Upper lobe of left lung (tissue), 6 donors: ENCODE results near the gene LYSMD2. TPM values are rescaled to one million over a fixed set of nuclear protein-coding genes. Genes with fewer than 3 reads are reported as not detected.

Experiments used
- ATAC-seq, 2 donors: fragments of 200-7000 bp; cut with Tn5 transposase; one replicate each; pipeline ENCODE4 v1.9.1; 2022; ENCODE audit warnings: mild to moderate bottlenecking in 2 of 2, moderate library complexity in 2 of 2; ENCODE audit not compliant: low FRiP score in 2 of 2
- DNase-seq, 2 donors: peaks; one replicate each; pipeline ENCODE4 v3.0.0-alpha.2; 2019 to 2020
- H3K27ac ChIP-seq, 4 donors: fragments of 200-600 bp; sonication (generic); one replicate each; pipeline ENCODE4 v1.5.1; 2016 to 2019
- H3K27me3 ChIP-seq, 4 donors: fragments of 200-600 bp; sonication (generic); one replicate each; pipeline ENCODE4 v1.5.1; 2017 to 2019
- H3K36me3 ChIP-seq, 4 donors: fragments of 200-600 bp; sonication (generic); one replicate each; pipeline ENCODE4 v1.5.1; 2016 to 2019
- H3K4me1 ChIP-seq, 4 donors: fragments of 200-600 bp; sonication (generic); one replicate each; pipeline ENCODE4 v1.5.1; 2018 to 2019
- H3K4me3 ChIP-seq, 4 donors: fragments of 200-600 bp; sonication (generic); one replicate each; pipeline ENCODE4 v1.5.1; 2017 to 2019; ENCODE audit warnings: mild to moderate bottlenecking in 2 of 4, moderate library complexity in 1 of 4
- H3K9me3 ChIP-seq, 4 donors: fragments of 200-600 bp; sonication (generic); one replicate each; pipeline ENCODE4 v1.5.1; 2018 to 2019
- CTCF ChIP-seq, 6 experiments: fragments of 450-650 bp in 4 of 6; fragments of 200-600 bp in 2 of 6; sonication (generic) in 2 of 6; IDR thresholded peaks; one replicate each; pipeline ENCODE4 v1.5.1; 2016 to 2019; ENCODE audit warnings: antibody characterized with exemption in 6 of 6
- EP300 ChIP-seq, 4 donors: sonication (generic); formaldehyde crosslinking; IDR thresholded peaks; one replicate each; pipeline ENCODE4 v1.5.1; 2017; ENCODE audit warnings: antibody characterized with exemption in 4 of 4, control low read depth in 2 of 4
- POLR2A ChIP-seq, 4 donors: fragments of 450-650 bp; IDR thresholded peaks; one replicate each; pipeline ENCODE4 v1.5.1; 2016 to 2017; ENCODE audit warnings: antibody characterized with exemption in 4 of 4, mild to moderate bottlenecking in 2 of 4
- POLR2AphosphoS5 ChIP-seq, 2 donors: sonication (generic); formaldehyde crosslinking; IDR thresholded peaks; one replicate each; pipeline ENCODE4 v1.5.1; 2017; ENCODE audit warnings: antibody characterized with exemption in 2 of 2
- WGBS, 2 donors: methylation state at CpG; one replicate each; pipeline ENCODE4 v1.1.5; 2017 to 2018; 5-methylcytosine and 5-hydroxymethylcytosine counted together
- total RNA-seq, 6 donors: library from RNA; depleted of rRNA in 4 of 6; stranded (reverse); fragments of >200 nt in 4 of 6; gene quantifications; one replicate each; pipeline versions ENCODE4 v1.1.0 to v1.2.1, GENCODE V29; 2016 to 2021
- donor health status: DM: no; HTN: no; CAD: no; lungs with moderate emphysema.
- donor health status: DM: no; HTN: yes; CAD: no; lungs with severe emphysema.

Gene LYSMD2
- total RNA-seq, 6 donors from 2014 or later = 13.4 to 22.8 (median 17.9) TPM

DNA sequence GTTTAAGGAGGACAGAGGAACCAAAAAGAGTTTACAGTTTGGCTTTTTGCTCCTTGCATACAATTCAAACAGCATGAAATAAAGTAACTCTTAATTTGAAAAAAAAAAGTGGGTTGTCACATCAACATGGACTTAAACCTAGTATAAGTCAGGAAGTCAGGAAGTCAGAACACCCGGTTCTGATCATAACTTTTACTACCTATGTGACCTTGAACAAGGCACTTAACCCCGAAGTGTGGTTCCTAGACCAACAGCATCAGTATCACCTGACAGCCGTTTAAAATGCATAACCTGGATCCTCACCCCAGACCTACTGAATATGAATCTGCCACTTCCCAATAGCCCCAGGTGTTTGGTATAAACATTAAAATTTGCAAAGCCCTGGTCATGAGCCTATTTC, 18.7 kb downstream of the LYSMD2 start:
- no peaks in the 10 kb centered on the region for H3K9me3 ChIP-seq
- DNase-seq (no peak), ATAC-seq (no peak)
- WGBS, 2 donors = 76 to 77% methylated on average over 3 of the region's 3 CpGs
- no peaks in the 10 kb centered on the region for H3K27me3 ChIP-seq
- peaks cover 0 to 12% (median 0%) of the 10 kb centered on the region in 4 donors for H3K36me3 ChIP-seq
- TF ChIP-seq POLR2A (IDR thresholded peaks at IDR 0.05) (no peak), EP300 (IDR thresholded peaks at IDR 0.05) (no peak), CTCF (IDR thresholded peaks at IDR 0.05) (no peak), POLR2AphosphoS5 (IDR thresholded peaks at IDR 0.05) (no peak)
- no peak overlapping the region for H3K27ac ChIP-seq
- H3K4me1 ChIP-seq = no peaks in the 10 kb centered on the region
- H3K4me3 ChIP-seq = no peak overlapping the region

DNA sequence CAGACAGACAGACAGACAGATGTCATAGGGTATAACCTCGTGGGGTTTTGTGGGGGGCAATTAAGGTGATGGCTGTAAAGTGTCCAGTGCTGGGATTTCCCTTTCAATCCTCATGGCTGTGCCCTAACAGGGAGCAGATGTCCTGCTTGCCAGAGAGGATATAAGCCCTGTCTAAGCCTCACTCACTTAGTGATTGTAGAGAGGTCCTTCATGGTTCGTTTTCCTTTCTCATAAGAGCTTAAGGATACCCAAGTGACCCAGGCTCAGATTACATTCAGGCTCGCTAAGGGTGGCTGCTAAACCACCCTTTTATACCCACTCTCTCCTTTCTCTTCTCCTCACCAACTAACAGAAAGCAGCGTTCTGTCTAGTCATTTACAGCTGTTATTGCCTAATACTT, 19.2 kb downstream of the LYSMD2 start:
- H3K4me3 ChIP-seq = no peak overlapping the region
- H3K27ac ChIP-seq = no peak overlapping the region
- WGBS, 2 donors = 53 to 59% methylated on average over 4 of the region's 4 CpGs
- H3K9me3 ChIP-seq = no peaks in the 10 kb centered on the region
- no peak for DNase-seq
- H3K4me1 ChIP-seq = no peaks in the 10 kb centered on the region
- no peak for ATAC-seq
- no peak for TF ChIP-seq POLR2AphosphoS5 (IDR thresholded peaks at IDR 0.05)
- no peak for TF ChIP-seq EP300 (IDR thresholded peaks at IDR 0.05)
- TF ChIP-seq CTCF (IDR thresholded peaks at IDR 0.05) = no peak
- no peak for TF ChIP-seq POLR2A (IDR thresholded peaks at IDR 0.05)
- no peaks in the 10 kb centered on the region for H3K27me3 ChIP-seq
- peaks cover 0 to 8% (median 0%) of the 10 kb centered on the region in 4 donors for H3K36me3 ChIP-seq

GRCh38 chr15:51714911-51715310, 22.5 kb downstream of the LYSMD2 start:
- no peak for TF ChIP-seq POLR2A (IDR thresholded peaks at IDR 0.05)
- TF ChIP-seq CTCF (IDR thresholded peaks at IDR 0.05) = no peak
- no peak for TF ChIP-seq EP300 (IDR thresholded peaks at IDR 0.05)
- no peak for TF ChIP-seq POLR2AphosphoS5 (IDR thresholded peaks at IDR 0.05)
- DNase-seq = no peak
- Histone ChIP-seq H3K4me3 (no peak overlapping the region), H3K4me1 (no peaks in the 10 kb centered on the region), H3K27ac (no peak overlapping the region), H3K27me3 (no peaks in the 10 kb centered on the region), H3K9me3 (no peaks in the 10 kb centered on the region), H3K36me3 (no peaks in the 10 kb centered on the region)
- no peak for ATAC-seq
- 90 to 100% methylated on average over 1 of the region's 1 CpG for WGBS, 2 donors

DNA sequence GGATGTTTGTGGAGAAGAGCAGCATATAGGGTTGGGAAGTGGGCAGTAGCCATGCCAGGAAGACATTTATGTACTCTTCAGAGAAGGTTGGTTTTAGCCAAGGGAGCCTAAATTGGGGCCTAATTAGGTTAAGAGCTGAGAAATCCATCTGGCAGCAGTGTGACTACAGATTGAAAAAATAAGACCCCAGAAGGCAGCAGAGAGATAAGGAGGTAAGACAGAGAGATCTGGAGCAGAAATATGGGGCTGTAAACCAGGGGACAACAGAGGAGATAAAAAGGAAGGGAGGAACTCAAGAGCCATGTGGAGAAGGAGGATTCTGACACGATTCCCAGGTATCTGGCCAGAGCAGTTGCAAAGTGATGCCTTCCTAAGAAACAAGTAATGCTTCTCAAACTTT, 23.3 kb downstream of the LYSMD2 start:
- no peak for ATAC-seq
- TF ChIP-seq CTCF (IDR thresholded peaks at IDR 0.05) (no peak), EP300 (IDR thresholded peaks at IDR 0.05) (no peak), POLR2A (IDR thresholded peaks at IDR 0.05) (no peak), POLR2AphosphoS5 (IDR thresholded peaks at IDR 0.05) (no peak)
- no peaks in the 10 kb centered on the region for H3K9me3 ChIP-seq
- H3K27ac ChIP-seq = no peak overlapping the region
- H3K4me1 ChIP-seq = no peaks in the 10 kb centered on the region
- 80 to 81% methylated on average over 1 of the region's 1 CpG for WGBS, 2 donors
- H3K27me3 ChIP-seq = no peaks in the 10 kb centered on the region
- no peak overlapping the region for H3K4me3 ChIP-seq
- no peak for DNase-seq
- no peaks in the 10 kb centered on the region for H3K36me3 ChIP-seq

DNA sequence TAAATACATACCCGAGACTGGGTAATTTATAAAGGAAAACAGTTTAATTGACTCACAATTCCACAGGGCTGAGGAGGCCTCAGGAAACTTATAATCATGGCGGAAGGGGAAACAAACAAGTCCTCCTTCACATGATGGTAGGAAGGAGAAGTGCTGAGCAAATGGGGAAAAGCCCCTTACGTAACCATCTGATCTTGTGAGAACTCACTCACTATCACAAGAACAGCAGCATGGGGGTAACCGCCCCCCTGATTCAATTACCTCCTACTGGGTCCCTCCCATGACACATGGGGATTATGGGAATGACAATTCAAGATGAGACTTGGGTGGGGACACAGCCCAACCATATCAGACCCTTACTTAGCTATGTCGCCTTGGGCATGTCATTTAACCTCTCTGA, 28.4 kb downstream of the LYSMD2 start:
- Histone ChIP-seq H3K36me3 (no peaks in the 10 kb centered on the region), H3K4me3 (no peak overlapping the region), H3K27ac (no peak overlapping the region), H3K9me3 (no peaks in the 10 kb centered on the region), H3K4me1 (no peaks in the 10 kb centered on the region), H3K27me3 (no peaks in the 10 kb centered on the region)
- WGBS, 2 donors = 80 to 93% methylated on average over 5 of the region's 5 CpGs
- no peak for ATAC-seq
- TF ChIP-seq POLR2AphosphoS5 (IDR thresholded peaks at IDR 0.05) = no peak
- no peak for TF ChIP-seq CTCF (IDR thresholded peaks at IDR 0.05)
- no peak for TF ChIP-seq POLR2A (IDR thresholded peaks at IDR 0.05)
- TF ChIP-seq EP300 (IDR thresholded peaks at IDR 0.05) = no peak
- DNase-seq = no peak
